GM19455 (cell line): ENCODE data around the gene PCARE.

Experiments used
- ATAC-seq: cut with Tn5 transposase; IDR thresholded peaks from one replicate; pipeline ENCODE4 v1.9.1; 2021; ENCODE audit not compliant: unreplicated experiment

PCARE gene

DNA sequence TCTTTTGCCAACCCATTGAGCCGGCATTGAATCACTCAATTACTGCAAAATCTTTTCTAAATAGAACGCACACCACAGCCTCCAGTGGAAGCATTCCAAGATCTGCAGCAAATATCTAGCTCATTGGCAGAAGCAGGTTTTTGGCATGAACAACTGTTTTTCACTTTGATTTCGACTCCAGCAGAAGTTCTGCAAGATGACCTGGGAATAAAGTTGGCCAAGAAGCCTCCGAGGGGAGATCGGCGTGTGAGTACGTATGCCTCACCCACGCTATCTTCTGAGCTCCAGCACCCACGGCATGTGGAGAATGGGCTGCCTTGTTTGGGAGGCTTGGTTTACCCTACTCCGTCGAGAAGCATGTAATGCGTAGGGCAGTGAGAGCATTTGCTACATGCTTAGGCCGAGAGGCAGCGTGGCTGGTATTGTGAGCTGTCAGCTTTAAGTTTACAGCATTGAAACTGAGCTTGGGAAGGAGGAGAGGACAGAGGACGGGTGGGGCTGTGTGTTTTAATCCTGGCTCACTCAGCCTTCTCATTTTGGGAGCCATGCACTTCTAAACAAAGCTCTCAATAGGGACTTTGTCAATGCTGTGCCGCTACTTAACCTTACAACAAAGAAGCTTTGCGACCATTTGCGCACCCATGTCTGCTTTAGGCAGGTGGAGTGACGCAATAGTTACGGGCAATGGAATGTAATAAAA is 10.5 kb downstream of the PCARE start:
- ATAC-seq: no peak

DNA sequence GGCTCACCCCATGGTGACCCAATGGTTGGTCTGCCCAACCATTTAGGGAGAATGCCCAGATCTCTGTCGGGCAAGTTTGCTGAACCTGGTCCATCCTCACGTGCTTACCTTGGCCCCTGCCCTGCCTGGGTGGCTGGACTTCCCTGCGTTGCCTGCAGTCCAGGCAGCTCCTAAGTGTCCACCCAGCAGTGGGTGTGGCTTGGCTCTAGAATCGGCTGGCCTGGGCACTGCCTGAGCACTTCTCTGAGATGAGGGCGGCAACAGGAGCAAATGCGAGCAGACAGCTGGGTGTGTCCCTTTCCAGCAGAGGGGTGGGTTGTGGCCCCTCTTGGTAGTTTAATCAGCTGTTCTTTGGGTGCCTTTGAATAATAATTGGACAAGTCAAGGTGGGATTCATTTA is 11.3 kb downstream of the PCARE start:
- ATAC-seq: no peak

DNA sequence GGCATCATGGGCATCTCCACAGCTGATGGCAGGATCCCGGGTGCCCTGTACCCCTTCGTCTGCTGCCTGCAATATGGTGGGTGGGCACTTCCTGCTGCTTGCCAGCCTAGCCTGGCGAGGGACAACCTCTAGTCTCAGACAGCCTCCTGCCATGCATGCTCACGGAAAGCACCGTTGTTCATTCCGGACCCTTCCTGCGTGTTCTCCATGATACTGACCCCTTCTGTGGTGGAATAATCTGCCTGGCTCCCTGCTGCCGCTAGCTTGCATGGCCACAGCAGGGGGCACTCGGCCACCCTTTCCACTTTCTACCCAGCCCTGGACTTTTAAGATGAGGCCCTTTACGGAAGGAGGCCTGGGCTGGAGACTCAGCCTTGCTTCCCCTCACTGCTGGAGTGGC is 12.0 kb downstream of the PCARE start:
- no peak for ATAC-seq

DNA sequence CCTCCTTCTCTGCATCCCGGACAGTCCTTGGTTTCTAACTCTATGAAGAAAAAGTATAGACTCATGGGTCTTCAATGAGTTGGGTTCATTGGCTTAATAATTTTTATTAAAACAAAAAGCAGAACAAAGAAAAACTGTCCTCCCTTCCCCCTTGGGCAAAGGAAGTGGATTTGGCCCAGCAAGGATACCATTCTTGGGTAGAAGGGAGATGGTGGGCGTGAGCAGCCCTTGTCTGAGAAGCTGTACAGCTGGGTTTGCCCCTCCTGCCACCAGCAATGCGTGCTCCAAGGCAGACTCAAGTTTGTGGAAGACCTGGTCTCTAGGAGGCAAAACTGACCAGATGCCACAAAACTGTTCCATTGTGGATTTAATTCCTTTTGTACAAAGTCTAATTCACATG is 12.7 kb downstream of the PCARE start:
- no peak for ATAC-seq

DNA sequence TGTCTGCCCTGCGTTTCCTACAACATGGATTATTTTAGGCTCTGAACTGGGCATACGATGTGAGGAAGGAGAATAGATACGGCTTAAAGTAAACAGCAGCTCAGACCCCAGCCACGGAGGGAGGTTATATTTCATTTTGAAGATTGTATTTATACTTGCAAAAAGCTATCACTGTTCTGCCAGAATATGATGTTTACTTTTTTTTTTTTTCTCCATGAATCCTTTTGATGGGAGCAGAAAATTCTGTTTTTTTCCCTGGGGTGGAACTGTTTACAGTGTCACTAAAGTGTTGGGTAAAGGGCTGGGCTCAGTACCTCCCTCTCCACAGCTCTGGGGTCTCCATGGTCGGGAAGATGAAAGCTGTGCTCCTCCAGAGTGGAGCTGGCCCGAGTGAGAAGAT is 13.1 kb downstream of the PCARE start:
- ATAC-seq: no peak

DNA sequence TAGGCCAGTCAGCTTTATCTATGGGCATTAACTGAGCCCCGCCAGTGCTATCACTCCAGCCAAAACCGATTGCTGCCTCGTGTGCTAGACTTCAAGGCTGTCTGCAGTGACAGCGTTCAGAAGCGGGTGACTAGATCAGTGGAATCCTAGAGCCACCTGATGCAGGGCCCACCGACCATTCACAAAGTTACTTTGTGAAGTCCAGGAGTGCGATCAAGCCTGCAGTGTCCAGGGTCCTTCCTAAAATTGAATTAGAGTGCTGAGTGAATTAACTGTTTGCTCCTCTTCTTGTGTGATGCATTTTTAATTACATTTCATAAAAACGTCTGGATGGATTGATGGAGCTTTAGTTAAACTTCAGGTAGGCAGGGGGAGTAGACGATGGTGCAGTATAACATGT is 13.9 kb downstream of the PCARE start:
- ATAC-seq: no peak

DNA sequence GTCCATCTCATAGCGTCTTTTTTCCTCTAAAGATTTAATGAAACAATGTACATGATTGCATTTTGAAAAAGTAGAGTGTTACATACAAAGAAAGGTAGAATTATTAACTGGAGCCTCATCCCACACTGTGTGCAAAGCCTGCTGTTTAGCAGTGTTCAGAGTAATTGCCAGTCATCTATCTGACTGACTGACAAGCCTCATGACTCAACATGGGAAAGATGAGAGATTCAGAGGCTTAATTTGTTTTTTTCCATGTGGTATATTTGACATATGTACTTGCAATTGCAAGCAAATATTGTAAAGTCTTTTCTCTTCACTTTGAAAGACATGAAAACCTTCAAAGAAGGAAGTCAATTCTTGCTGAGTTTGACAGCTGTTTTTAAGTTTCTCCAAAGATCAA is 14.7 kb downstream of the PCARE start:
- no peak for ATAC-seq

DNA sequence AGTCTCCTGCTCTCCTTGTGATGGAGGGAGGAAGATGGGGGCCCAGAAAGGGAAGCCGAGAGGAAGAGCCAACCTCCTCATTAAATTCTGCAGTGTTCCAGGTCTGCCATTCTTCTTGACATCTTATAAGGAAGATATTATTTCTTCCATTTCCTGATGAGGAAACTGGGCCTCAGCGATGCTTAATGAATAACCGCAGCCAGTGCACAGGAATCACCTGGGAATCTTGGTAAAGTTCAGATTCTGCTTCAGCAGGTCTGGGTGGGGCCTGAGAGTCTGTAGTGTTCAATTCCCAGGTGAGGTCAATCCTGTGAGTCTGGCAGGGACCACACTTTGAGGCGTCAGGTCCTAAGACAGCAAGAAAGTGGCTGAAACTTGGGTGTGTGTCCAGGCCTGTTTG is 17.3 kb downstream of the PCARE start:
- ATAC-seq: no peak

DNA sequence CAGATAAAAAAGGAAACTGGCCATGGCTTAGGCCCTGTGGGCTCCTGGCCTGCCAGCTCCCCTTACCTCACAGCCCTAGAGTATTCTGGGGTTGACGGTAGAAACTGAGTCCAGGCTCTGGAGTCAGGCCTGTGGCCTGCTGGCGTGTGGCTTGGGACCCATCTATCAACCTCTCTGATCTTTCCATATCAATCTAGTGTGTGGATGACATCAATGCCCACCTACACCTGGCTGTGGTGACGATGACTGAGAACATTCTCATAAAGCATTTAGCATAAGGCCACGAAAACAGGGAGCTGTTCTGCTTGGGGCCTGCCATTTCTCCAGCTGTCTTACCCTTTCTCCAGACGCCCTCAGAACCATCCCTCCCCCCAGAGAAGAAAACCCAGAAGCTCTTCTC is 17.9 kb downstream of the PCARE start:
- no peak for ATAC-seq

DNA sequence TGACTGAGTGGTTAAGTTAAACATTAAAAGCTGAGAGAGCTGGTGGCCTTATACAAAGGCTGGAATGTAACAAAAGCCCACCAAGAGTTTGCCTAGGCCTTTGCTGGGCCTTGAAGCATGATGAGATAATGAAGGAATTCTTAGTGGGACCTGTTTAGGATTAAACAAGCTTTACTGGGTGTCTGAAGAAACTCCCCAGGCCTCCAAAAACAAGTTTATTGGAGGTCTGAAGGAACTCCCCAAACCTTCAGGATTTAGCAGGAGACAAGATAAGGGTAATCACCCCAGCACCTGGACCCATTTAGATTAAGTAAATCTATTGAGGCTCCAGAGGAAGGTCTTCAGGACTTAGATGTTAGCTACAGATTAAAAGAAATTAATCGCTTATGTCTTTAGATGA is 18.7 kb downstream of the PCARE start:
- no peak for ATAC-seq

DNA sequence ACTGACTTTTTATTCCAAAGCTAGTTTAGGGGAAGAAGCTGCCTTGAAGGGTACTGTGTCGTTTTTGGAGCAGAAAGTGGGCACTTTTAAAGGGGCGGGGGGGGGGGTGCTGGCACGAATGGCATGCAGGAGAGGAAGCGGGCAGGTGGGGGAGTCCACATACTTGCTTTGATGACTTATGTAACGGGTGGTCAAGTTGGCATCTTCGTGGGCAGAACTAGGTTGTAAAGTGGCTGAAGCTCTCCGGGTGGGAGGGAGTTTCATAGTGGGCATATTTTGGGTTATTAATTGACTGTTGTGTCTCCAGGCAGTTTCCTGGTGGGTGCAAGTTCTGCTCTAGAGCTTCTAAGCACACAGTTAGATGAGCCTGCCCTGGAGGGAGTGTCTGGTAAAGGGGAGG is 19.9 kb downstream of the PCARE start:
- no peak for ATAC-seq

DNA sequence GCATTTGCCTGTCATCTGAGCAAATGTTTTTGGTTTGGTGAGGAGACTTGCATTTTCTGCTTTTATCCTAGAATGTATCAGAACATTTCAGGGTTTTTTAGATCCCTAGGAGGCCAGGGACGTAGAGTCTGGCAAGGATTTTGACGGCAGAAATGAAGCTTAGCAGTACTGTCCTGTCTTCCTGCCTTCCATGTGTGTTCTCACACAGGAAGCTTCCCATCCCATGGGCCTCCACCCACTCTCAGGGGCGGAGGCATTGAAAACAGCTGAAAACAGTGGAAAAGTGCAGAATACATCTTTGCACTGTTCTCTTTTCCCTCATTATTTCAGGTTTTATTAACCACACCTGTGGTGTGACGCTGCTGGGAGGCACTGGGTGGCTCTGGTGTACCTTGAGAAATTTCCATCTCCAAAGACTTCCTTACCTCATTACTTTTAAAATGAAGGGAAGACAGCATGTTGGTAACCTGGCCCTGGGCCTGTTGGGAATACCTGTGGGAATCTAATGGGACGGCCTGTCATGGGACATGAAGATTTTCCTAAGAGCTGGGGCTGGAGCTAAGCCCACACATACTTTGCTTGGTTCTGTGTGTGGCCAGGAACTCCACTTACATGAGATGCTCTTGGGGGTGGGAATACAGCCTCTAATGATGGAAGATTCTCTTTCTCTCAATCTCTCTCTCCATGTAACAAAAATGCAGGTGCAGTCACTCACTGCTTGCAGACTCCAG is 20.5 kb downstream of the PCARE start:
- no peak for ATAC-seq

DNA sequence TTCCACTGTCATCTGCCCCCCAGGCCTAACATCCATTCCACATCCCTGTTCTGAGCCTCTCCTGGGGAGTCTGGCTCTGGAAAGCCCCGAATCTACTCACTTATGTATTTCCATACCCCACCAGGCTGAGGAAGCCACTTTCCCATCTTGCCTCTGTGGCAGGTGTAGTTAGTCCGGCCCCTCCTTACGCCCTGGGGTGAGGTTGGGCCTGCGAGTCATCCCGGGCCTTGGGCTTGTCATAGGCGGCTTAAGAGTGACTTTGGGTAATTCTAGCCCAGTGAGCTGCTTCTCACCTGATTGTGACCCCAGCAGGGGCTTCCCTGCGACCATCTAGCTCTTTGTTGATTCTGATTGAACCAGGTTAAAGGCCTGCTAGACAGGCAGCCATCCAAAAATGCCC is 21.1 kb downstream of the PCARE start:
- no peak for ATAC-seq

DNA sequence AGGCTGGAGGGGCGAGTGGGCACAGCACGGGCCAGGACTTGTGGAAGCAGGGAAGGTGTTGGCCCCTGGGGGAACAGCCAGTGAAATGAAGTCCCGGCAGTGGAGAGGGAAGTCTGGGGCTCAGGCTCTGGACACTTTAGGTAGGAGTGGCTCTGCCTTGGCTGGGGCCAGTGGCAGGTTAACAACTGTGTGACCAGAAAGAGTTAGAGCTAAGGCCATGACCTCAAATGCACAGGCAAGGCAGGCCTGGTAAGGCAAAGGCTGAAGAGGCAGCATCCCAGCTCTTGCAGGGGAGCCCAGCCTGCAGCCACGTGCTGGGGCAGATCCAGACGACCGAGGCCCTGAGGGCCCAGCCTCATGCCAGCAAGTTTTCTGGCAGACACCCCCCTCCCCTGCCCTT is 21.5 kb downstream of the PCARE start:
- no peak for ATAC-seq

DNA sequence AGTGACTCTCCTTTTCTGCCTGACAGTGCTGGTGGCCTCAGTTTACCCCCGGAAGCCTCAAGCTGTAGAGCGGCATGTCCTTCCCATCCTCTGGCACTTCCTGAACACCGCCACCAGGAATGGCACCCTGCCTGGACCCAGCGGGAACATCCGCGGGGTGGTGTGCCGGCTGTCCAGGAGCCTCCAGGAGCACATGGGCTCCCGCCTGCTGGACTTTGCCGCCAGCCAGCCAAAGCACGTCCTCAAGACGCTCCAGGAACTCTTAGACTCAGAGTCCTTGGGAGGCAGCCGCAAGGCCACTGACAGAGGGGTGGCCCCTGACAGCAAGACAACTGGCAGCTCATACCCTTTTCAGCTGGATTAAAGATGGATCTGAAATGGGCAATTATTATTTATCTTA is 22.6 kb downstream of the PCARE start:
- ATAC-seq: no peak

DNA sequence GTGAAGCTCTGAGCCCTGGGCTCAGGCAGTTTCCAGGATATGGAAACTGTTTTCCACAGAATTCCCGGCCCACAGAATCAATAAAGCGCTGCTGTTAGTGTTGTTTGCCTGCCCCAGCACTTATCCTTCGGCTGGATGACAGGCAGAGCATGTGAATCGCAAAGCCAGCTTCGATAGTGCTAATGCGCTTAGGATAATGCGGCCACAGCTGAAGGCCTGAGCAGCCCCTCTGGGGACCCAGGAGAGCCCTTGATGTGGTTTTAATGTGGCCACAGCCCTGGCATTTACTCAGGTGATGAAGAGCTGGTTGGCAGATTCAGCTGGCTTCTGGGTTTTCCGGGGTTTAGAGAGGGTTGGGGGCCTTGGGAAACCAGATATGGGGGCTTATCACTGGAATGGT is 23.7 kb downstream of the PCARE start:
- no peak for ATAC-seq

DNA sequence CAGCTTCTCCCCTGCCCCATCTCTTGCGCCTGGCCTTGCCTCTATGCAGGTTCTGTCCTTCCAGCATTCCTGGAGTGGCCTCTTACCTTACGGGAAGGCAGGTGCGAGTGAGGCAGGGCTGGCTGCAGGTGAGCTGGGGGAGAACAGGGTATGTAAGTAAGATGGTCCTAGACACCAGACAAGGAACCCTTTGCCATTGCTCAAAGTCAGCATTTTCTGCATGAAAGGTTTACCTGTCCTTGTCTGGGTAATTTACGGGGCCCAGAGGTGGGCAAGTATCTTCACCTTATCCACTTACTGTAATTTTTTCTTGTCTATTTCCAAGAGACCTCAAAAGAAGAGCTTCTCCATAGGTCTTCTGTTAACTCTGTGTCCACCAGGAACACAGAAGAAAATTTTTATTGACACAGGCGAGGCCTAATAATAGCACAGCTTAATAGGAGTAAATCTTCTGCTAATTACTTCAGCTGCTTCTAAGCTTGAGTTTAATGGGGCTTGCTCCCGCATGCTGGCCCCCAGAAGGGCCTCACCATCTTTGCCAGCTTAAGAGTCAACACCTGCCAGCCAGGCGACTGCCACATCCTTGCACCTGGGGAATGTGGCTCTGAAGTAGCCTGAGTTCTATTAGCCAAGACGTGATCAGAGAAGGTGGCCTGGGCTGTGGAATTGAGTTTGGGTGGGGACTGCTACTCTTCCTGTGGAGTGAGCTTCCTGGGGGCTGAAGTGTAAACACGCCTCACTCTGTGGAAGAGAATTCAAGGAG is 27.1 kb downstream of the PCARE start:
- no peak for ATAC-seq

DNA sequence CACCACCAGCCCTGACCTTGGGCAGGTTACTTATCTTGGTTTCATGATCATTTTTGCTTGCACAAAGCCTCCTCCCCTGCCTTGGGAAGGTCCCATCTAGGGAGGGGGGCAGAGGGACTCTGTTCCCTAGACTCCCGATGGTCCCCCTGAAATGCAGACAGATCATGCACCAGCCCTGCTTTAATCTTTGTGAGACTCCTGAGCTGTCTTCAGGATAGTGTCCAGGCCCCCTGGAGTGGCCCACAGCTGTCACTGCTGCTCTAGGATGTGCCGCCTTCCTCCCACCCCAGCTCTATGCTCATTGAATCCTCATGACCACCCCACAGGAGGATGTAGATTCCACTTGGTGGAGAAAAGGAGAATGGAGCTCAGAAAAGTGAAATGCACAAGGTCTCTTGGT is 28.0 kb downstream of the PCARE start:
- no peak for ATAC-seq

DNA sequence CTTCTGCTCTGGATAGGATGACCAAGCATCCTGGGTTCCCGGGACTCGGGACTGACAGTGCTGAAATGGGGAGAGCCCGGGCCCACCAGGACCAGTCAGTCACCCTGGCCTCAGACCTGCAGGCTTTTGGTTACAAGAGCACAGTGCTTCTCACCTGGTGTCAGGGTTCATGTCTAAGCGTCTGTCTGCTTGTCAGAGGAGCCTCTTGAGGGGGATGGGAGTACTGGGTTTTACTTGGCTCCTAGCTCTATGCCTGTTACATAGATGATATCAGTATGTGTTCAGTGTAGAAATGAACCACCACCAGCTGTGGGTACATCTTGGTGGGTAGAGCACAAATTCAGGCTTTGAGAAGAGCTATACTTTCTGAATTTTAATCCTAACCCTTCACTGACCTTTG is 29.9 kb downstream of the PCARE start:
- no peak for ATAC-seq

DNA sequence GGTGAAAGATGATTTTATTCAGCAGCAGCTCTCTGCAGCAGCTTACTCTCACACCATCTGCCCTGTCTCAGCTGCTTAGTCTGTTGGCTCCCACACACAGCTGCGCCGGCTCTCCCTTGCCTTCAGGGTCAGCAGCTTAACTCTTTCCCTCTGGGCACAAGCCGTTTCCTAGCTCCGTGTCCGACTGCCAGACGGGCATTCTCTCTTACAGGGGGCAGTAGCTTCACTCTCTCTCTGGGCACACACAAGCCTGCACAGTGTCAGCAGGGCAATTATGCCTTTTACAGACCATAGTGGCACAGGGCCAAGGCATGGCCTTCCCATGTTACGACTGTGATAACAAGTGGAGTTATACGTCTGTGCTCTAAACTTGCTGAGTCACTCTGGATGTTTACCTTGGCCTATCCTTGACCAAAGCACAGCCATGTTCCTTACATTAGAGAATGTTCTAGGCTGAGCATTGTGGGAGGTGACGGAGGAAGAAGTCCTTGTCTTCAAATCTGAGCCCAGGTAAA is 31.7 kb downstream of the PCARE start:
- no peak for ATAC-seq

DNA sequence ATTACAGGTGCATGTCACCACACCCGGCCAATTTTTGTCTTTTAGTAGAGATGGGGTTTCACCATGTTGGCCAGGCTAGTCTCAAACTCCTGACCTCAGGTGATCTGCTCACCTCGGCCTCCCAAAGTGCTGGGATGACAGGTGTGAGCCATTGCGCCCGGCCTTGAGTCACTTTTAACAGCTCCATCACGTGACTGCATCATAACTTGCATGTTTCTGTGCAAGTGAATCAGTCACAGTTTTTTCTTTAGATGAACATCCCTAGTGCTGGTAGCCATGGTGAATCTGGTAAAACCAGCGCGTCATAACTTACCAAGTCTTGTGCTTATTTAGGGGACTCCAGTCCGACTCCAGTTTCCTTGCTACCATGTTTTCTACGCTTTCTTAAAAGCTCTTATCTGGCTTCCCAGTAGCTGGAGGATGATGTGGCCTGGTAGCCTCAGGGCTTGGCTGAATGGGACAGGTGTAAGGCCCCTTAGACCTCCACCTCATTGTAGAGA is 33.1 kb downstream of the PCARE start:
- no peak for ATAC-seq

DNA sequence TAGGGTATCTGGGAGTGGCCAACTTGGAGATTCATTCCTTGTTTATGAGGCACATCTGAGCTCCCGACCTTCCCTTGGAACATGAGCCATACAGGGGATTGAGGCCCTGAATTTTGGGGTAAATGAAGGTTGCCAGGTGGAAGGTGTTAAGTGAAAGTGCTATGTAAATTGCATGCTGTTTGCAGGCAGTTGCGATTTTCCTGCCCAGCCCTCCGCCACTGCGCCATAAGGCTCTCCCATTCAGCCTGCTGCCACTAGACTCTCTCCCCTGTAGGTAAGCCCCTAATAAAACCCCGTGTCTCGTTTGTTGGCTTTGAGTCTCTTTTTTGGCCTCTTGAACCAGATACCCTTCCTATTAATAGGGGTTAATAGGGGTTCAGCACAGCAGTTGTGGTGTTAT is 33.8 kb downstream of the PCARE start:
- ATAC-seq: no peak
